ENCODE measurements around the gene CGRRF1. TPM values are rescaled to one million over a fixed set of nuclear protein-coding genes. Genes with fewer than 3 reads are reported as not detected.

Gene CGRRF1
- polyA plus RNA-seq, 1 donor from 2014 or later: 24.0 TPM

GRCh38 chr14:54483073-54483745 is 26.5 kb upstream of the CGRRF1 start:
- Mint-ChIP-seq H3K27me3 (no peaks in the 10 kb centered on the region), H3K36me3 (peaks cover 5% of the 10 kb centered on the region), H3K9me3 (no peaks in the 10 kb centered on the region), H3K27ac (peak overlapping the region; percentile 37 to 92 (median 85)), H3K4me3 (peak overlapping the region; percentile 66 to 82 (median 76)), H3K4me1 (peaks cover 43 to 50% (median 49%) of the 10 kb centered on the region in 3 donors)

GRCh38 chr14:54483846-54484245 is 25.9 kb upstream of the CGRRF1 start:
- Mint-ChIP-seq H3K9me3 (no peaks in the 10 kb centered on the region), H3K36me3 (peaks cover 5% of the 10 kb centered on the region), H3K4me1 (peaks cover 43 to 51% (median 49%) of the 10 kb centered on the region in 3 donors), H3K4me3 (peak overlapping the region; percentile 66 to 82 (median 76)), H3K27ac (peak overlapping the region; percentile 37 to 92 (median 85)), H3K27me3 (peaks cover under 1% of the 10 kb centered on the region)

- H3K36me3 Mint-ChIP-seq: peaks cover 5% of the 10 kb centered on the region
- peak overlapping the region; percentile 36 to 92 (median 74) for H3K27ac Mint-ChIP-seq
- H3K4me3 Mint-ChIP-seq: peak overlapping the region; percentile 21 to 96 (median 71)
- H3K4me1 Mint-ChIP-seq: peaks cover 48 to 62% (median 60%) of the 10 kb centered on the region in 3 donors
- H3K9me3 Mint-ChIP-seq: no peaks in the 10 kb centered on the region
- H3K27me3 Mint-ChIP-seq: peaks cover 3% of the 10 kb centered on the region
Measured at GRCh38 chr14:54486685-54487084, 23.0 kb upstream of the CGRRF1 start.

- peak overlapping the region; percentile 91 to 96 (median 96) for H3K4me3 Mint-ChIP-seq
- H3K27ac Mint-ChIP-seq: peak overlapping the region; percentile 92 to 97 (median 94)
- H3K9me3 Mint-ChIP-seq: no peaks in the 10 kb centered on the region
- peaks cover 5% of the 10 kb centered on the region for H3K36me3 Mint-ChIP-seq
- peaks cover 3% of the 10 kb centered on the region for H3K27me3 Mint-ChIP-seq
- peaks cover 47 to 55% (median 54%) of the 10 kb centered on the region in 3 donors for H3K4me1 Mint-ChIP-seq
Measured at GRCh38 chr14:54487771-54488170, 21.9 kb upstream of the CGRRF1 start.

GRCh38 chr14:54488318-54488645 is 21.4 kb upstream of the CGRRF1 start:
- Mint-ChIP-seq H3K9me3 (no peaks in the 10 kb centered on the region), H3K27ac (peak overlapping the region; percentile 92 to 97 (median 94)), H3K4me1 (peaks cover 42 to 52% (median 49%) of the 10 kb centered on the region in 3 donors), H3K36me3 (peaks cover 2% of the 10 kb centered on the region), H3K27me3 (peaks cover 3% of the 10 kb centered on the region), H3K4me3 (peak overlapping the region; percentile 91 to 96 (median 96))

- peaks cover 2% of the 10 kb centered on the region for H3K36me3 Mint-ChIP-seq
- peak within 1 kb of the TSS; percentile 91 to 97 (median 96) for H3K4me3 Mint-ChIP-seq
- no peaks in the 10 kb centered on the region for H3K9me3 Mint-ChIP-seq
- peaks cover 37 to 48% (median 44%) of the 10 kb centered on the region in 3 donors for H3K4me1 Mint-ChIP-seq
- H3K27me3 Mint-ChIP-seq: peaks cover 3% of the 10 kb centered on the region
- peak within 1 kb of the TSS; percentile 92 to 98 (median 97) for H3K27ac Mint-ChIP-seq
Measured at GRCh38 chr14:54488646-54489317, 20.9 kb upstream of the CGRRF1 start, which contains the start of gene GMFB. GMFB (minus strand) TSS chr14:54488980; CDS start chr14:54488927, 53 bp downstream.

- H3K4me1 Mint-ChIP-seq: peaks cover 33 to 45% (median 40%) of the 10 kb centered on the region in 3 donors
- peak overlapping the region; percentile 92 to 98 (median 97) for H3K27ac Mint-ChIP-seq
- peaks cover 3% of the 10 kb centered on the region for H3K27me3 Mint-ChIP-seq
Measured at GRCh38 chr14:54489318-54489683, 20.4 kb upstream of the CGRRF1 start.

GRCh38 chr14:54489731-54490444 is 19.8 kb upstream of the CGRRF1 start:
- Mint-ChIP-seq H3K27me3 (peaks cover 3% of the 10 kb centered on the region), H3K9me3 (no peaks in the 10 kb centered on the region), H3K36me3 (peaks cover 2% of the 10 kb centered on the region), H3K27ac (peak overlapping the region; percentile 36 to 92 (median 60)), H3K4me3 (peak overlapping the region; percentile 91 to 97 (median 96)), H3K4me1 (peaks cover 28 to 39% (median 34%) of the 10 kb centered on the region in 3 donors)

More at GRCh38 chr14:54489318-54489683, 20.4 kb upstream of the CGRRF1 start:
- peaks cover 2% of the 10 kb centered on the region for H3K36me3 Mint-ChIP-seq
- H3K9me3 Mint-ChIP-seq: no peaks in the 10 kb centered on the region
- H3K4me3 Mint-ChIP-seq: peak overlapping the region; percentile 91 to 97 (median 96)

- Mint-ChIP-seq H3K27ac (peak overlapping the region; percentile 36 to 92 (median 60)), H3K9me3 (no peaks in the 10 kb centered on the region), H3K4me1 (peaks cover 21 to 33% (median 27%) of the 10 kb centered on the region in 3 donors), H3K36me3 (peaks cover 2% of the 10 kb centered on the region), H3K27me3 (peaks cover 3% of the 10 kb centered on the region), H3K4me3 (peak overlapping the region in 2 of 4 donors; percentile 96 to 97)
Measured at GRCh38 chr14:54490445-54491175, 19.1 kb upstream of the CGRRF1 start.

GRCh38 chr14:54493293-54493692 is 16.4 kb upstream of the CGRRF1 start:
- Mint-ChIP-seq H3K36me3 (peaks cover 2% of the 10 kb centered on the region), H3K4me3 (peak overlapping the region in 1 of 4 donors; percentile 43), H3K9me3 (no peaks in the 10 kb centered on the region), H3K27ac (no peak overlapping the region), H3K4me1 (peaks cover 6 to 15% (median 15%) of the 10 kb centered on the region in 3 donors), H3K27me3 (peaks cover 3% of the 10 kb centered on the region)

- peak overlapping the region in 1 of 3 donors; percentile 64 for H3K27ac Mint-ChIP-seq
- H3K36me3 Mint-ChIP-seq: peaks cover 2% of the 10 kb centered on the region
- peaks cover 3 to 4% (median 3%) of the 10 kb centered on the region in 3 donors for H3K4me1 Mint-ChIP-seq
- no peak overlapping the region for H3K4me3 Mint-ChIP-seq
- H3K27me3 Mint-ChIP-seq: peaks cover 8% of the 10 kb centered on the region
- H3K9me3 Mint-ChIP-seq: no peaks in the 10 kb centered on the region
Measured at GRCh38 chr14:54497224-54497623, 12.5 kb upstream of the CGRRF1 start.

GRCh38 chr14:54498095-54498531 is 11.6 kb upstream of the CGRRF1 start:
- peaks cover 2% of the 10 kb centered on the region for H3K36me3 Mint-ChIP-seq
- no peak overlapping the region for H3K4me3 Mint-ChIP-seq
- H3K4me1 Mint-ChIP-seq: peaks cover 2 to 4% (median 3%) of the 10 kb centered on the region in 3 donors
- peaks cover 8% of the 10 kb centered on the region for H3K27me3 Mint-ChIP-seq
- no peaks in the 10 kb centered on the region for H3K9me3 Mint-ChIP-seq
- no peak overlapping the region for H3K27ac Mint-ChIP-seq

GRCh38 chr14:54498579-54498978 is 11.1 kb upstream of the CGRRF1 start:
- Mint-ChIP-seq H3K27ac (no peak overlapping the region), H3K4me3 (no peak overlapping the region), H3K4me1 (peaks cover under 1 to 4% (median 3%) of the 10 kb centered on the region in 3 donors), H3K36me3 (peaks cover 2% of the 10 kb centered on the region), H3K9me3 (no peaks in the 10 kb centered on the region), H3K27me3 (peaks cover 8% of the 10 kb centered on the region)

- H3K4me3 Mint-ChIP-seq: no peak overlapping the region
- H3K27me3 Mint-ChIP-seq: peaks cover 8% of the 10 kb centered on the region
- H3K4me1 Mint-ChIP-seq: peaks cover 0 to 4% (median 3%) of the 10 kb centered on the region in 3 donors
- H3K36me3 Mint-ChIP-seq: peaks cover 2% of the 10 kb centered on the region
- H3K27ac Mint-ChIP-seq: no peak overlapping the region
- no peaks in the 10 kb centered on the region for H3K9me3 Mint-ChIP-seq
Measured at GRCh38 chr14:54500744-54501143, 9.0 kb upstream of the CGRRF1 start.
